Measurements from ENCODE around the gene SLC2A5.
A peak's percentile ranks its signal among the peaks of the same experiment; 100 is the strongest.
"Not testable (repeated sequence)": the region's sequence is repeated elsewhere in the genome, so short reads cannot be mapped to it uniquely, and the experiment has no call there.

Gene SLC2A5

GRCh38 chr1:9009438-9010370 lies 59.7 kb downstream of the SLC2A5 start:
- no peak for DNase-seq (ENCODE audit: low spot score)

GRCh38 chr1:9008236-9008635 lies 61.2 kb downstream of the SLC2A5 start:
- DNase-seq (ENCODE audit: low spot score), result no peak

GRCh38 chr1:9006956-9007615 lies 62.3 kb downstream of the SLC2A5 start:
- DNase-seq (ENCODE audit: low spot score), result no peak

GRCh38 chr1:9005395-9005708 lies 64.1 kb downstream of the SLC2A5 start:
- no peak for DNase-seq (ENCODE audit: low spot score)

GRCh38 chr1:9004700-9005394 lies 64.6 kb downstream of the SLC2A5 start:
- peak; percentile 40 for DNase-seq (ENCODE audit: low spot score)

GRCh38 chr1:9004031-9004699 lies 65.3 kb downstream of the SLC2A5 start:
- DNase-seq (ENCODE audit: low spot score), result no peak

GRCh38 chr1:9002215-9002560 lies 67.2 kb downstream of the SLC2A5 start:
- not testable (repeated sequence) for DNase-seq (ENCODE audit: low spot score)

- not testable (repeated sequence) for DNase-seq (ENCODE audit: low spot score)
Measured at GRCh38 chr1:9001534-9002214, 67.8 kb downstream of the SLC2A5 start.

GRCh38 chr1:8993962-8994675 lies 75.3 kb downstream of the SLC2A5 start:
- DNase-seq (ENCODE audit: low spot score), result not testable (repeated sequence)

- DNase-seq (ENCODE audit: low spot score), result no peak
Measured at GRCh38 chr1:8992936-8993687, 76.3 kb downstream of the SLC2A5 start.

- DNase-seq (ENCODE audit: low spot score), result no peak
Measured at GRCh38 chr1:8989821-8990220, 79.6 kb downstream of the SLC2A5 start.

- no peak for DNase-seq (ENCODE audit: low spot score)
Measured at GRCh38 chr1:8989061-8989460, 80.4 kb downstream of the SLC2A5 start.

- DNase-seq (ENCODE audit: low spot score), result no peak
Measured at GRCh38 chr1:8988618-8988967, 80.8 kb downstream of the SLC2A5 start.

- peak; percentile 15 for DNase-seq (ENCODE audit: low spot score)
Measured at GRCh38 chr1:8987881-8988617, 81.4 kb downstream of the SLC2A5 start.

- no peak for DNase-seq (ENCODE audit: low spot score)
Measured at GRCh38 chr1:8986814-8987190, 82.6 kb downstream of the SLC2A5 start.

GRCh38 chr1:8985915-8986813 lies 83.3 kb downstream of the SLC2A5 start:
- DNase-seq (ENCODE audit: low spot score), result no peak
